ENCODE results near the gene HPF1. TPM values are rescaled to one million over a fixed set of nuclear protein-coding genes. Genes with fewer than 3 reads are reported as not detected.

The HPF1 gene
- total RNA-seq, 1 donor = 20.6 TPM

DNA sequence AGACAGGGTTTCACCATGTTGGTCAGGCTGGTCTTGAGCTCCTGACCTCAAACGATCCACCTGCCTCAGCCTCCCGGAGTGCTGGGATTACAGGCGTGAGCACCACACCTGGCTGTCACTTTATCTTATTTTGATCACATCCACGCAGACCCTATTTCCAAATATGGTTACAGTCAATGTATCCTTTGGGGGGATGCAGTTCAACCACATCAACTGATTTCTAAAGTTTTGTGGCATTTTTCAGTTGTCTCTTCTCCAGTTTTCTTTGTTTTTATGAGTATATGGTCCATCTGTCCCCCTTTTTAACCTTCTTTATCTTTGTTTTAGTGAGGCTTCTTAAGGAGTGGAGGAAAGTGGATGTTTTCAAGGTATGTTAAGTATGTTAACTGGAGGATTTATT is 4.1 kb upstream of the HPF1 start:
- Histone ChIP-seq H3K36me3 (ENCODE audit: insufficient read depth, low read length) (no peaks in the 10 kb centered on the region), H4K20me1 (ENCODE audit: insufficient read depth, low read length) (no peaks in the 10 kb centered on the region), H3K4me2 (ENCODE audit: insufficient read depth, low read length) (no peak overlapping the region), H2AFZ (ENCODE audit: low read length) (no peak overlapping the region), H3K27ac (ENCODE audit: low read depth, low read length) (no peak overlapping the region), H3K4me3 (ENCODE audit: insufficient read depth, low read length) (no peak overlapping the region), H3K4me1 (ENCODE audit: insufficient read depth, low read length) (peaks cover 5% of the 10 kb centered on the region), H3K9me3 (ENCODE audit: low read depth, low read length) (no peaks in the 10 kb centered on the region), H3K27me3 (ENCODE audit: insufficient read depth, low read length) (no peaks in the 10 kb centered on the region), H3K79me2 (ENCODE audit: insufficient read depth, low read length) (peaks cover 2% of the 10 kb centered on the region)
- TF ChIP-seq, protein P1, sequence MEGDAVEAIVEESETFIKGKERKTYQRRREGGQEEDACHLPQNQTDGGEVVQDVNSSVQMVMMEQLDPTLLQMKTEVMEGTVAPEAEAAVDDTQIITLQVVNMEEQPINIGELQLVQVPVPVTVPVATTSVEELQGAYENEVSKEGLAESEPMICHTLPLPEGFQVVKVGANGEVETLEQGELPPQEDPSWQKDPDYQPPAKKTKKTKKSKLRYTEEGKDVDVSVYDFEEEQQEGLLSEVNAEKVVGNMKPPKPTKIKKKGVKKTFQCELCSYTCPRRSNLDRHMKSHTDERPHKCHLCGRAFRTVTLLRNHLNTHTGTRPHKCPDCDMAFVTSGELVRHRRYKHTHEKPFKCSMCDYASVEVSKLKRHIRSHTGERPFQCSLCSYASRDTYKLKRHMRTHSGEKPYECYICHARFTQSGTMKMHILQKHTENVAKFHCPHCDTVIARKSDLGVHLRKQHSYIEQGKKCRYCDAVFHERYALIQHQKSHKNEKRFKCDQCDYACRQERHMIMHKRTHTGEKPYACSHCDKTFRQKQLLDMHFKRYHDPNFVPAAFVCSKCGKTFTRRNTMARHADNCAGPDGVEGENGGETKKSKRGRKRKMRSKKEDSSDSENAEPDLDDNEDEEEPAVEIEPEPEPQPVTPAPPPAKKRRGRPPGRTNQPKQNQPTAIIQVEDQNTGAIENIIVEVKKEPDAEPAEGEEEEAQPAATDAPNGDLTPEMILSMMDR (IDR thresholded peaks at IDR 0.05; ENCODE audit: extremely low read depth, low read depth, low read length) = no peak
- no peak for DNase-seq (ENCODE audit: insufficient read length, low spot score, missing footprints)

- H3K27me3 ChIP-seq (ENCODE audit: insufficient read depth, low read length) = no peaks in the 10 kb centered on the region
- peak overlapping the region; percentile 79 for H3K4me3 ChIP-seq (ENCODE audit: insufficient read depth, low read length)
- peaks cover 13% of the 10 kb centered on the region for H3K4me1 ChIP-seq (ENCODE audit: insufficient read depth, low read length)
- TF ChIP-seq, protein P1 (IDR thresholded peaks at IDR 0.05; ENCODE audit: extremely low read depth, low read depth, low read length) = no peak
- peaks cover 29% of the 10 kb centered on the region for H3K79me2 ChIP-seq (ENCODE audit: insufficient read depth, low read length)
- H3K9me3 ChIP-seq (ENCODE audit: low read depth, low read length) = no peaks in the 10 kb centered on the region
- no peaks in the 10 kb centered on the region for H3K36me3 ChIP-seq (ENCODE audit: insufficient read depth, low read length)
- peak; percentile 29 for DNase-seq (ENCODE audit: insufficient read length, low spot score, missing footprints)
- H2AFZ ChIP-seq (ENCODE audit: low read length) = peak overlapping the region; percentile 90
- H3K4me2 ChIP-seq (ENCODE audit: insufficient read depth, low read length) = peak overlapping the region; percentile 84
- H4K20me1 ChIP-seq (ENCODE audit: insufficient read depth, low read length) = peaks cover 5% of the 10 kb centered on the region
- no peak overlapping the region for H3K27ac ChIP-seq (ENCODE audit: low read depth, low read length)
Measured at GRCh38 chr4:169758401-169758962, 738 bp upstream of the HPF1 start.

DNA sequence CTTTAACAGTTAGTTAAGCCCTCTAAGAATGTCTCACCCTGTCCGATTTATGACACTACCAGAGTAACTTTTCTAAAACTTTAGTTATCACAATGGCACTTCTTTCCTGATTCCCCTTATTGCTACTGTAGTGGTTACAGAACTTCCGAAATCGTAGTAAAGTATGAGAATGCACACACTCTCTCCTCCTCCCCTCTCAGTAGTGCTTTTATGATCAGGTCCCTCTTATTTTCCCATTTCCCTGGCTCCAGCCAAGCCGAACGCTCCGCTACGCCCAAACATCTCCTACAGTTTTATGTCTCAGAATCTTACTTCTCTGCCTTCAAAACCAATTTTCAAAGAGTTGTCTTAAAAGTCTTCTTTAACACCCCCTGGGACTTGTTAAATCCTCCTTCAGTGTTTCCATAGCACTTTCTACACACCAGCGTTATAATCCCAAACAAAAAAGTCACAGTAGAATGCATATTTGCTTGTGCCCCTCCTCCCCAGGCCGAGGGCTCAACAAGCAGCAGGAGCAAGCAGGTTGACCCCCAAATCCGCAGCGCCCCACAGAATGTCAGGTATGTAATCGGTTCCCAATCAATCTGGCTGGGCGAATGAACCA is 671 bp downstream of the HPF1 start:
- H3K36me3 ChIP-seq (ENCODE audit: insufficient read depth, low read length) = peaks cover 7% of the 10 kb centered on the region
- H3K27me3 ChIP-seq (ENCODE audit: insufficient read depth, low read length) = no peaks in the 10 kb centered on the region
- H3K4me1 ChIP-seq (ENCODE audit: insufficient read depth, low read length) = peaks cover 13% of the 10 kb centered on the region
- peak overlapping the region; percentile 90 for H2AFZ ChIP-seq (ENCODE audit: low read length)
- peak overlapping the region; percentile 79 for H3K4me3 ChIP-seq (ENCODE audit: insufficient read depth, low read length)
- DNase-seq (ENCODE audit: insufficient read length, low spot score, missing footprints) = no peak
- peak overlapping the region; percentile 18 for H3K27ac ChIP-seq (ENCODE audit: low read depth, low read length)
- H4K20me1 ChIP-seq (ENCODE audit: insufficient read depth, low read length) = peaks cover 5% of the 10 kb centered on the region
- H3K4me2 ChIP-seq (ENCODE audit: insufficient read depth, low read length) = peak overlapping the region; percentile 84
- H3K9me3 ChIP-seq (ENCODE audit: low read depth, low read length) = no peaks in the 10 kb centered on the region
- TF ChIP-seq, protein P1 (IDR thresholded peaks at IDR 0.05; ENCODE audit: extremely low read depth, low read depth, low read length) = no peak
- H3K79me2 ChIP-seq (ENCODE audit: insufficient read depth, low read length) = peaks cover 32% of the 10 kb centered on the region

DNA sequence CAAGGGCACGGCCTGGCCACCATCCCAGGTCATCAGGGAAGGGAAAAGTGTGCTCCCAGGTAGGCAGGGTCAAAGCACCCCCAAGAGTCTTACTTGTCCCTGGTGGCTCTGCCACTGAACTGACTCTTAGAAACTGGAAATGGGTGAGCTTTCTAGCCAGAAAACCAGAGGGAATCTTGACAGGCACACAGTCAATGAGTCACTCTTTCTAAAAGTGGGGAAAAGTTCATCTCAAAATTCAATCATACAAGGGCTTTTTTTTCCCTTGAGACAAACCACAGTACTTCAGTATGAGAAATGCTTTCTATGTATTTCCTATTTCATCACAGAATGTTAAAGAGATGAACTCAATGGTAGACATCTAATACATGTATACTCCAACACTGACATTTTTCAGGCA is 12.5 kb downstream of the HPF1 start:
- H3K79me2 ChIP-seq (ENCODE audit: insufficient read depth, low read length) = peaks cover 3% of the 10 kb centered on the region
- TF ChIP-seq, protein P1 (IDR thresholded peaks at IDR 0.05; ENCODE audit: extremely low read depth, low read depth, low read length) = no peak
- H3K4me1 ChIP-seq (ENCODE audit: insufficient read depth, low read length) = peaks cover 12% of the 10 kb centered on the region
- no peak overlapping the region for H2AFZ ChIP-seq (ENCODE audit: low read length)
- peak overlapping the region; percentile 53 for H3K27ac ChIP-seq (ENCODE audit: low read depth, low read length)
- H3K4me2 ChIP-seq (ENCODE audit: insufficient read depth, low read length) = peak overlapping the region; percentile 58
- DNase-seq (ENCODE audit: insufficient read length, low spot score, missing footprints) = peak; percentile 81
- H3K9me3 ChIP-seq (ENCODE audit: low read depth, low read length) = no peaks in the 10 kb centered on the region
- H3K4me3 ChIP-seq (ENCODE audit: insufficient read depth, low read length) = peak overlapping the region; percentile 21
- H4K20me1 ChIP-seq (ENCODE audit: insufficient read depth, low read length) = no peaks in the 10 kb centered on the region
- peaks cover under 1% of the 10 kb centered on the region for H3K36me3 ChIP-seq (ENCODE audit: insufficient read depth, low read length)
- no peaks in the 10 kb centered on the region for H3K27me3 ChIP-seq (ENCODE audit: insufficient read depth, low read length)

Data from osteoblast (primary cell).